Superior temporal gyrus (tissue), 1 donor: Measurements from ENCODE around the gene PDK1.
"Not testable (repeated sequence)": the region's sequence is repeated elsewhere in the genome, so short reads cannot be mapped to it uniquely, and the experiment has no call there.

Source experiments
- DNase-seq: peaks from one replicate; pipeline ENCODE4 v3.0.0-alpha.2; 2016; ENCODE audit errors: extremely low spot score

The PDK1 gene

GRCh38 chr2:172555522-172556283, at the start of gene PDK1:
Gene PDK1, plus strand, starts transcription at chr2:172556090. Its CDS starts 61 bp downstream, at chr2:172556151.
- DNase-seq, result peak; percentile 84

DNA sequence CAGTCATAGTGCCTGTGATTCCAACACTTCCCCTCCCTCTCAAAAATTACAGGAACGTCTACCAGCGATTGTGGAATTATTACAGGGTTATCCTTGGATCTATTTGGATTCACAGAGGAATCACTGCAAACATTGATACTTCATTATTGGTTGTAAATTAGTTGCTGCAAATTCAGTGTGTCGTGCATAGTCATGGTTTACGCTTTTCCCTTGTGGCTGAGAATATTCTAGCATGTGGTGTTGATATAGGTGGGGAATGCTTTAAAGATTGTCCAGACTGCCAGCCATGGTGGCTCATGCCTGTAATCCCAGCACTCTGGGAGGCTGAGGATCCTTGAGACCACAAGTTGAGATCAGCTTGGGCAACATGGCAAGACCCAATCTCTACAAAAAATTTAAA, 48.7 kb upstream of the PDK1 start:
- no peak for DNase-seq

DNA sequence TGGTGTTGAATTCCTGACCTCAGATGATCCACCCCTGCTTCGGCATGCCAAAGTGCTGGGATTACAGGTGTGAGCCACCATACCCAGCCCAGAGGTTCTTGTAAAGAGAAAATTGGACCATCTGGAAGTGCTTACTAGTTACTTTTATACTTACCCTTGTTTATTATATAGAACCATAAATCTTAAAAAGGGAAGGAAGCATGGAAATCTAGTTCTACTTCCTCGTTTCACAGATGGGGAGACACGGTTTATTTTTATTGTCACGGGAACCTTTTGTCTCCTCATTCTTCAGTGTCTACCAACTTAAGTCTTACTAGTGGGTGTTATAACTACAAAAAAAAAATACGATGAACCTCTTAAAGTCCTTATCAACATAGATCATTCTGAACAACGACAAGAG, 45.8 kb upstream of the PDK1 start:
- no peak for DNase-seq

- no peak for DNase-seq
These were observed 45.3 kb upstream of the PDK1 start for GRCh38 chr2:172510548-172510947.

DNA sequence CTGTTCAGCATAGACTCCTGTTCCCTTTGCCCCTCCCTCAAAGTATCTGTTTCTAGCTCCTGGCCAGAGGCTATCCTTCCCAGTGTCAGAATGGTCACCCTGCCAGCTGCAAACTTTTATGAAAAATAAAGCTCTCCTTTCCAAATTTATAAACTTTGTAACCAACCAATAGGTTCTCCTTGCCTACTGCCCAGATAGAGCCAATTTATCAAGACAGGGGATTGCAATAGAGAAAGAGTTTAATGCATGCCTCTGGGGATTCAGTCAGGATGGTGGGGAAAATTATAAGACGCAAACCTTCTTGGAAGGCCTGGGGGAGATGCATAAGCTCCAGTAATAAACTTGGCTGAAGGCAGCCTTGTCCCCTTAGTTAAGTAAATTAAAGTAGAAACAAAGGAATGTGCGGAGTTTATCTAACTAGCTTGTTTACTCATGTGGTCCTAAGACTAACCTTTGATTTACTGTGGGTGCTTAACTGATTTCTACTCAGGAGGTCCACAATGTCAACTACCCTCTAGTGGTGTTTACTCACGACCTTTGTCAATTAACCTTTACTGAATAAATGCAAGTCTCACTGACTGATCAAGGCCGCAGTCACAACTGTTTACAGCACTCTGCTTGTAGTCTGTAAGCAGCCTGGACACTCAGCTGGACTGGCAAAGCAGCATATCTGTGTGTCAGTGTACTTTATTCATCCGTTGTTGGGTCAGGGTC, 42.9 kb upstream of the PDK1 start:
- DNase-seq, result no peak

DNA sequence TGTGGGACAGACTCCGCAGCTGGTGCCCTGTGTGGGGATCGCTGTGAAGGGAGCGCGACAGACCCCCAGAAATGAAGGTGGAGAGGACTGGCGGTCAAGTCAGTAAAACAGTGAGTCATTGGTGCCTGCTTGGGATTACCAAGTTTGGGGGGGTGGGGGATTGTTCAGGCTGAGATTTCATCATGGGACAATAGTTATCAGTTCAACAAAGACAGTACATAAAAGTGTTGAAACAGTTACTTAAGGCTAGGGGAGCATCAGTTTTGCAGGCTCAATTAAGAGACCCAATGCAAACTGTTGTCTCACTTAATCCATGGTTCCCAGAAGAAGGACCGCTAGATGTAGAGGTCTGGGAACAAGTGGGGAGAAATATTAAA, 42.4 kb upstream of the PDK1 start:
- DNase-seq, result no peak

DNA sequence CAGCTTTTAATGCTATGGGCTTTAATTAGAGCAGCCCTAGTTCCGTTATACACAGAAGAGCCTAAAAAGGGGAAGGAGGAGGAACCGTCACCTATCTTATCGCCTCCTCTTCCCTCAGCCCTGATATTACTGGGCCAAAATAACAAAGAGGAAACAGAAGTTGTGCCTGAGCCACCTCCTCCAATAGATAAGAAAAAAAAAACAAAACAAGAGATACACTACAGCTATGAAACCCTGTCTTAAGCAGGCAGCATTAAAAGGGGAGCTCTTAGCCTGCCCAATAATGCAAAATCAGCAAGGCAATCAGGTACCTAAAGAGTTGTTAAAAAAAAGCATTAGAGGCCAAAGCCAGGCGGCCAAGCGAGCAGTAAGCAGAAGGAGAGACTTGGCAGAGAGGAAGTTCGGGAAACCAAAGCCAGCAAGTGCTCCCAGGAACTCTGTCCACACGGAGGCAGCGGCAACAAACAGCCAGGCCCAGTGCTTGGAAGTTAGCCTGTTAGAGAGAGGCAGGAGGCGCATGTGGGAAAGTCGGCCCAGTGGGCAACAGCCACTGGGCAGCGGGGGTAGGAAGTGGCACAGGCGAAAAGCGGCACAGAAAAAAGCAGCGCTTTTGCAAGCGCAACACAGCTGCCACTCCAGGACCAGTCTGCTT, 41.8 kb upstream of the PDK1 start:
- DNase-seq, result no peak

DNA sequence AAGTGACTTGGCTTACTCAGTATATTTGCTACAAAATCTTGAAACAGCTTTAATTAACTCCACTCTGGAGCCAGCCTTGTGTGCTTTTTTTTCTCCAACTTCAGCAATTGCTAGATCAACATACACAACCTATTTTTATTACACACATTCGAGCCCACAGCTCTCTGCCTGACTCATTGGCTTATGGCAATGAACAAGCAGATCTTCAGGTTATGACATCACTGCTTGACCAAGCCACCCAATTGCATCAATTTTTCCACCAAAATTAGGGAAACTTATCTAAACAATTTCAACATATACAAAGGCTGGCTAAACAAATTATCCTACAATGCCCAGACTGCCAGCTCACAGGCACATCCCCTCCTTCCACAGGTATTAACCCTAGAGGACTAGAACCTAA, 39.6 kb upstream of the PDK1 start:
- DNase-seq, result no peak

- DNase-seq, result no peak
These were observed 36.9 kb upstream of the PDK1 start for GRCh38 chr2:172518995-172519394.

GRCh38 chr2:172525601-172526000, 30.3 kb upstream of the PDK1 start:
- no peak for DNase-seq

GRCh38 chr2:172531309-172531708, 24.6 kb upstream of the PDK1 start:
- DNase-seq, result no peak

- not testable (repeated sequence) for DNase-seq
These were observed 23.4 kb upstream of the PDK1 start for GRCh38 chr2:172532461-172532860.

- no peak for DNase-seq
These were observed 22.2 kb upstream of the PDK1 start for GRCh38 chr2:172533687-172534086.

DNA sequence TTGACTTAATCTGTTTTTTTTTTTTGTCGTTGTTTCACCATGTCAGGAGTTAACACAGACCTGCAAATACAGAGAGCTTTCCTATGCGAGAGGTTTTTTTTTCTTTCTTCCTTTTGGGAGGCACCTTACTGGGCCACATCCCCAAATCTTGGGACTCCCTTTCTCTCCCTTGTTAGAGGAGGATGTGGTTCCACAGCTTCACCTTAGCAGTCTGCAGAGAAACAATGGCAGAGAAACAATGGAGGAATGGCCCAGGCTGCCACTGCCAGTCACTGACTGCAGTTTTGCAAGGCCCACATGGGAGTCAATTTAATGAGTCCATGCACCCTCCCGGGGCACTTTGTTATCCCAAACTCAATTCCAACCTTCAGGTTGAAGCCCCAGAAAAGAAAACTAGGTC, 20.8 kb upstream of the PDK1 start:
- no peak for DNase-seq

GRCh38 chr2:172537851-172538250, 18.0 kb upstream of the PDK1 start:
- not testable (repeated sequence) for DNase-seq

- DNase-seq, result no peak
These were observed 16.1 kb upstream of the PDK1 start for GRCh38 chr2:172539767-172540166.

GRCh38 chr2:172540421-172540820, 15.5 kb upstream of the PDK1 start:
- no peak for DNase-seq

- DNase-seq, result no peak
These were observed 10.3 kb upstream of the PDK1 start for GRCh38 chr2:172545408-172546075.

DNA sequence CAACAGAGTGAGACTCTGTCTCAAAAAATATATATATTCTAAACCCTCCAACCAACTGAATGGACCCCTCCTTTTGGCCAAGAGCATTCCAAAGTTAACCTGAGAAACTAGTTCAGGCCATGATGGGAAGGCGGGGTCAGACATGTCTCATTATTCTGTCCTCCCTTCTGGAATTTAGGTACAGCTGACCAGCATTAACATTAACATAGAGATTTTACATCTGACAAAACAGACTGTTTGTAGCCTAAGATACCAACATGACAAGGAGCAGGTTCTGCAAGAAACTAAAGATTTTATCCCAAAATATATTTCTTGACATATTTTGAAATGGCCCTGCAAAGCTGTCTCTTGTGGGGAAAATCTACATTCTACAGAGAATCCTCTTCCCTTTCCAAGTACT, 6.8 kb upstream of the PDK1 start:
- DNase-seq, result no peak

DNA sequence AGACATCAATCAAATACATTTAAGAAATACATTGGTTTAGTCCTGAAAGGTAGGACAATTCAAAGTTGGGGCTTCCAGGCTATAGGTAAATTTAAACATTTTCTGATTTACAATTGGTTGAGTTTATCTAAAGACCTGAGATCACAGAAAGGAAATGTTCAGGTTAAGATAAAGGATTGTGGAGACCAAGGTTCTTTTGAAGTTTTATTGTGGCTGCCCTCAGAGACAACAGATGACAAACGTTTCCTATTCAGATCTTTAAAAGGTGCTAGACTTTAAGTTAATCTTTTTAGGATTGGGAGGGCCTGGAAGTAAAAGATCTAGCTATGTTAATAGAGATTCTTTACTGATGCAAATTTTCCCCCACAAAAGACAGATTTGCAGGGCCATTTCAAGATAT, 6.1 kb upstream of the PDK1 start:
- DNase-seq, result not testable (repeated sequence)

GRCh38 chr2:172550419-172550818, 5.5 kb upstream of the PDK1 start:
- DNase-seq, result no peak

- no peak for DNase-seq
These were observed 4.6 kb upstream of the PDK1 start for GRCh38 chr2:172551271-172551670.
